Retinal pigment epithelial cell (primary cell): Measurements from ENCODE around the gene PTGIR.
A peak's percentile ranks its signal among the peaks of the same experiment; 100 is the strongest.

Experiments used
- DNase-seq: peaks from one replicate; pipeline ENCODE4 v3.0.0-alpha.2; 2010; ENCODE audit warnings: low read depth
- H3K4me3 ChIP-seq: 2 replicates; pipeline ENCODE4 v1.5.1; 2011; ENCODE audit warnings: mild to moderate bottlenecking, low read length, control low read depth, moderate library complexity
- CTCF ChIP-seq: conservative IDR thresholded peaks from 2 replicates; pipeline ENCODE4 v1.5.1; 2011; ENCODE audit warnings: low read depth, low read length, control low read depth, inconsistent platforms

PTGIR gene

GRCh38 chr19:46614114-46614722, 10.7 kb downstream of the PTGIR start:
- DNase-seq: no peak

GRCh38 chr19:46613525-46613924, 11.4 kb downstream of the PTGIR start:
- TF ChIP-seq CTCF: peak; percentile 4
- no peak for DNase-seq
- no peak overlapping the region for H3K4me3 ChIP-seq

More at GRCh38 chr19:46614114-46614722, 10.7 kb downstream of the PTGIR start:
- TF ChIP-seq CTCF: peak; percentile 93
- no peak overlapping the region for H3K4me3 ChIP-seq

DNA sequence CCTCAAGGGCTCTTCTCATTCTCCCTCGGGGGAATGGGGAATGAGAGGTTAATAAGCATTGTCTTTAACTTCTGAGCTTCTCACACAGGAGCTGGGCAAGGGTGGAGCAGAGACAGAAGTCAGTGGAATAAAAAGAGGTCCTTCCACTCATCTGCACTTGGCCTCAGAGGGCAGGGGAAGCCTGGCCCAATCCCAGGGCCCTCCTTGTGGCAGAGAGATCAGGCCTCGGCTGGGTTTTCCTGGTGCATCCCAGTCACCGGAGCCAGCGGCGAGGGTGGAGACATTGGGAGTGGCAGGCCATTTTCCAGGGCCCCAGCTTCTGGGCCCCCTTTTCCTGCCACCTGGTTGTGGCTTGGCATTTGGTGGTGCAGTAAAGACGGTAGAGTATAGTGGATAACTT, 13.1 kb downstream of the PTGIR start:
- no peak for DNase-seq
- no peak overlapping the region for H3K4me3 ChIP-seq
- TF ChIP-seq CTCF: no peak

GRCh38 chr19:46610851-46611770, 13.8 kb downstream of the PTGIR start:
- TF ChIP-seq CTCF: no peak
- H3K4me3 ChIP-seq: no peak overlapping the region
- no peak for DNase-seq

- no peak for DNase-seq
- no peak for TF ChIP-seq CTCF
- no peak overlapping the region for H3K4me3 ChIP-seq
Observed at GRCh38 chr19:46610413-46610775, 14.5 kb downstream of the PTGIR start.

DNA sequence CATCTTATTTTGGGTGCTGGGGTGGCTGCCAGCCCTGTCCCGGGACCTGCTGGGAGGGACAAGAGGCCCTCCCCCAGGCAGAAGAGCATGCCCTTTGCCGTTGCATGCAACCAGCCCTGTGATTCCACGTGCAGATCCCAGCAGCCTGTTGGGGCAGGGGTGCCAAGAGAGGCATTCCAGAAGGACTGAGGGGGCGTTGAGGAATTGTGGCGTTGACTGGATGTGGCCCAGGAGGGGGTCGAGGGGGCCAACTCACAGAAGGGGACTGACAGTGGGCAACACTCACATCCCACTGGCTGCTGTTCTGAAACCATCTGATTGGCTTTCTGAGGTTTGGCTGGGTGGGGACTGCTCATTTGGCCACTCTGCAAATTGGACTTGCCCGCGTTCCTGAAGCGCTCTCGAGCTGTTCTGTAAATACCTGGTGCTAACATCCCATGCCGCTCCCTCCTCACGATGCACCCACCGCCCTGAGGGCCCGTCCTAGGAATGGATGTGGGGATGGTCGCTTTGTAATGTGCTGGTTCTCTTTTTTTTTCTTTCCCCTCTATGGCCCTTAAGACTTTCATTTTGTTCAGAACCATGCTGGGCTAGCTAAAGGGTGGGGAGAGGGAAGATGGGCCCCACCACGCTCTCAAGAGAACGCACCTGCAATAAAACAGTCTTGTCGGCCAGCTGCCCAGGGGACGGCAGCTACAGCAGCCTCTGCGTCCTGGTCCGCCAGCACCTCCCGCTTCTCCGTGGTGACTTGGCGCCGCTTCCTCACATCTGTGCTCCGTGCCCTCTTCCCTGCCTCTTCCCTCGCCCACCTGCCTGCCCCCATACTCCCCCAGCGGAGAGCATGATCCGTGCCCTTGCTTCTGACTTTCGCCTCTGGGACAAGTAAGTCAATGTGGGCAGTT, 15.1 kb downstream of the PTGIR start:
- no peak for TF ChIP-seq CTCF
- no peak overlapping the region for H3K4me3 ChIP-seq
- no peak for DNase-seq
